GM18498 (cell line): Measurements from ENCODE around the gene C17orf107.
A peak's percentile ranks its signal among the peaks of the same experiment; 100 is the strongest.
"Not testable (repeated sequence)": the region's sequence is repeated elsewhere in the genome, so short reads cannot be mapped to it uniquely, and the experiment has no call there.

Source experiments
- ATAC-seq: cut with Tn5 transposase; IDR thresholded peaks from one replicate; pipeline ENCODE4 v1.9.1; 2021; ENCODE audit warnings: mild to moderate bottlenecking, moderate library complexity; ENCODE audit not compliant: unreplicated experiment

The C17orf107 gene

DNA sequence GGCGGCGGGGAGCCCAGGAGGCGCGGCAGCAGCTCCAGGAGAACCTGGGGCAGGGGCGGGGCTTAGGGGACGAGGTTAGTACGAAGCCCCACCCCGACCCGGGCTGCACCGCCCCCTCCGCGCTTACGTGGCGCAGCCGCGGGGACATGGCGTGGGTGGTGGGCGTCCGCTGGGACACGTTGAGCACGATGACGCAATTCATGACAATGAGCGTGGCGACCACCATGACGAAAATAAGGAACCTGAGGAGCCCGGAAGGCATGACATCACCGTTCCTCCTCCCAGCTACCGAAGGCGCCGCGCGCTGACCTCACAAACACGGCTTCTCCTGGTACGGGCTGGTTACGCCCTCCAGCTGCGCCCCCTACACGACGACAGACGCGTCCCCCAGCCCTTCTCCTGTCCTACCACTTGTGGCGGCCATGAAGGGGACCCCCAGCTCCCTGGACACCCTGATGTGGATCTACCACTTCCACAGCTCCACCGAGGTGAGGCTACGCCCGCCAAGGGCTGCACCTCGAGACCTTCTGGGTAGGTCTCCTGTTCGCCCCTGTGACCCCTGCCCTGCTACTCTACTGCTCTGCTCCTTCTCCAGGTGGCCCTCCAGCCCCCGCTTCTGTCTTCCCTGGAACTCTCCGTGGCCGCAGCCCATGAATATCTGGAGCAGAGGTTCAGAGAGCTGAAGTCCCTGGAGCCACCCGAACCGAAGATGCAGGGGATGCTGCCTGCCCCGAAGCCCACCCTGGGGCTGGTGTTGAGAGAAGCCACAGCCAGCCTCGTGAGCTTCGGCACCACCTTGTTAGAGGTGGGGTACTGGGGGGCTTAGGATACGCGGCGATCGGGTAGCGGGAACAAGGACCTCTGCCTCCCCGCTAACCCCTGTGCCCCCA is at the start of gene C17orf107:
C17orf107 (plus strand) TSS at position 196 of the 890 bp plus-strand sequence; CDS start at position 423, 227 bp downstream.
- ATAC-seq: peak; percentile 58

DNA sequence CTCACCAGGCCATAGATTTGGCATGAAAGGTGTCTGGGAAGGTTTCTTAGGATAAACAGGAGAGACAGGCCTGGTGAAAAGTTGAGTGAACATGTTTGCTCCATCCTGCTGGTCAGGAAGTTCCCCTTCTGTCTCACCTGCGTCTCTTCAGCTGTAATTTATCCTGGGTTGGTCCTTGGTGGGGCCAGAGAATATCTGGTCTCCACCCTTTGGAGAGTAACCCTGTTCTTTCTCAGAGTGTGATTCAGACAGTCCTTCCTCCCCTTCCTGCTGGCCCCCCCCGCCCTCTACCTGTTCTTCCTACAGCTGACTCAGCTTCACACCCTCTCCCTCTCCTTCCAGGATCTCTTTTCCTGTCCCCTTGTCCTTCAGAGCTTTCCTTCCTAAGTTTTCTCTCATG is 49.1 kb upstream of the C17orf107 start:
- no peak for ATAC-seq

DNA sequence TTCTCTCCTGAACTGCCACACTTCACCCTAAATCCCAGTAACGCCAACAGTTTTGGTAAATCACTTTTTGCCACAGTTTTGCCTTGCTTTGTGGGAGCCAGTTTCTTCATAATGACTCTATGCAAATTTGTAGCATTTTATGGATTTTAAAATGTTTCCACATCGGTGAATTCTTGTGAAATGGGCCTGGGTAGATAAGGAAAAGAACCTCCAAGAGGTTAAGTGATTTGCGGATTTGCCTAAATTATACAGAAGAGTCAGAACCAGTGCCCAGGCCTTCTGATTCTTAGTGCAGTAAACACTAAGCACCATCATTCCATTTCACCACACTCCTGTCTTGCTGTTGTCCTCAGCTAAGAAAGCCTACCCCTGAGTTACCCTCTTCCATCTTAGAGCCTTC is 48.3 kb upstream of the C17orf107 start:
- ATAC-seq: no peak

DNA sequence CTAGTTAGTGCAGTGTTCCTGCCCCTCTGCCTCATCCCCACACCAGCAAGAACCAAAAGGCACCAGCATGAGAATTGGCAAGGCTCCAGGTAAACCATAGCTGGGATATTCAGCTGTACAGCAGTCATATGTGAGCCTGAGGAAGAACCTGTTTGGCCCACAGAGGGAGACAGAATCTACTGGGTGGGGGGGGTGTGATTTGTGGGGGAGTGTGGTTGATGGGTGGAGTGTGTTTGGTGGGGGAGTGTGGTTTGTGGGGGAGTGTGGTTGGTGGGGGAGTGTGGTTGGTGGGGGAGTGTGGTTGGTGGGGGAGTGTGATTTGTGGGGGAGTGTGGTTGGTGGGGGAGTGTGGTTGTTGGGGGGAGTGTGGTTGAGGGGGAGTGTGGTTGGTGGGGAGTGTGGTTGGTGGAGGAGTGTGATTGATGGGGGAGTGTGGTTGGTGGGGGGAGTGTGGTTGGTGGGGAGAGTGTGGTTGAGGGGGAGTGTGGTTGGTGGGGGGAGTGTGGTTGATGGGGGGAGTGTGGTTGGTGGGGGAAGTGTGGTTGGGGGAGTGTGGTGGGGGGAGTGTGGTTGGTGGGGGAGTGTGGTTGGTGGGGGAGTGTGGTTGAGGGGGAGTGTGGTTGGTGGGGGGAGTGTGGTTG is 46.6 kb upstream of the C17orf107 start:
- no peak for ATAC-seq

DNA sequence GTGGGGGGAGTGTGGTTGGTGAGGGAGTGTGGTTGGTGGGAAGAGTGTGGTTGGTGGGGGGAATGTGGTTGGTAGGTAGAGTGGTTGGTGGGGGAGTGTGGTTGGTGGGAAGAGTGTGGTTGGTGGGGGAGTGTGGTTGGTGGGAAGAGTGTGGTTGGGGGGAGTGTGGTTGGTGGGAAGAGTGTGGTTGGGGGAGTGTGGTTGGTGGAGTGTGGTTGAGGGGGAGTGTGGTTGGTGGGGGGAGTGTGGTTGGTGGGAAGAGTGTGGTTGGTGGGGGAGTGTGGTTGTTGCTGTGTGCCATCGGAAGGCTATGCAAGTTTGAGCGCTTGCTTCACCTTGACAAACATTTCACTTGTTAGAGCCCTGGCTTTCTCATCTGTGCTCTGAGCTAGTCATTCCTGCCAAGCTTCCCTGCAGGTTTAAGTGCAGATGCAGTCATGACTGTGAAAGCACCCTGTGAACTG is 46.1 kb upstream of the C17orf107 start:
- ATAC-seq: no peak

DNA sequence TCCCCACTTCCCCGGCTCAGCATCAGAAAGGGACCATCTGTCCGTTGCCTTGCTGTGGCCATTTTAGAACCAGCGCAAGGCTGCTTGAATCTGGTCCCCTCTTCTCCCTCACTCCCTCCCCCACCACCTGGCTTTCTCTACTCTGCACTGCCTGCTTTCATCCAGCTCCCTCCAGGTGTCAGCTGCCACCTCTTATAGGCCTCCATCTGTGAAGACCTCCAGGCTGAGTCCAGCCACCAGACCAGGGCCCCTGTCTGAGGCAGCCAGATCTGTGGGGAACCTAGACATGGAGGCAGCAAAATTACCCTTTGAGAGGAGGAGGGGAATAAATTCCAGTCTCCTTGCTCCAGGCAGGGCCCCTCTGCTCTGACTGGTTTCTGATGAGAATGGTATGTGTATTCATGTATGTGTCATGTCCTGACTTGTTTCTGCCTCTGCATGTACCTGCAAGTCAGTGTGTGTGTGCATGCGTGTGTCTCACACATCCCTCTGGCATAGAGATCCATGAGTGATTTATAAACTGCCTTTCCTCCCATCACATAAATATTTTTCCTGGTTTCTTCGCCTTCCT is 45.1 kb upstream of the C17orf107 start:
- no peak for ATAC-seq

DNA sequence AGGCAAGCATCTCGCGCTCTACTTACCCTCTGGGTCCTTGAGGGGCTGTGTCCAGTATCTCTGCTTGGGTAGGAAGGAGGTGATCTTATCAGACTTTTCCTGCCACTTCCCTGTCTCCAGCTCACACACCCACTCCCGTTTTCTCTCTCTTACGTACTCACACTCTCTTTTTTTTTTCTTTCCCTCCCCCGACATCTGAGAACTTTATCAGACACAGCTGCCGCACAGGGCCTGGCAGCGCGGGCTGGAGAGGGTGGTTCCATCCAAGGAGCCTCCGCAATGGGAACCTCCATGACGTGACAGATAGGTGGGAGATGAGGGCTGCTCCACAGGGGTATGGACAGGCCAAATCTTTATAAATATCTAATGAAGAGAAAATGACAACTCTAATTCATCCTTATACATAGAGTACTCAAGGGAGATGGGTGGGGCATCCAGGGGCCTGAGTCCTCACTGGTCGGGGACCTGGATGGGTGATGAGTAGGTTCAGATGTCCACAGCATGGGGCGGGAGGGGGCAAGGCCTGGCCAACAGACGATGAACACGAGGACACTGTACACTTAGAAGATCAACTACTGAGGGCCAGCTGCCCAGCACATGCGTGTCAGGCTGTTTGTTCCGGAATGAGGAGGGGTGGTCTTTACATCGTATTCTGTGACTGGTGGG is 42.9 kb upstream of the C17orf107 start:
- ATAC-seq: no peak

DNA sequence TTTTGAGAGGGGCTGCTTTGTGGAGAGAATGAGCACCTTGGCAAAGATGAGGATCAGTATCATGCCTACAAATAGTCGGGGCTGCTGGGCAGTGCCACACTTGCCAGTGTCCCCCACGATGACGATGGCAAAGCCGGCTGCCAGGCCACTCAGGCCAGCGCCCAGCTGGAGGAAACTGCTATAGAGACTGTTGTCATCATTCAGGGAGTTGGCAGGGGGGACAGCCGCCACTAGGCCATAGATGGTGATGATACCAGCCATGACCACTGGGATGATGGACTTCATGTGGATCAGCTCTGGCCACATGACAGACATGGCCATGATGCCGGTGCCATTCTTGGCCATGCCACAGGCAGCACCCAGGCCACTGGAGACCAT is 42.4 kb upstream of the C17orf107 start:
- ATAC-seq: no peak

DNA sequence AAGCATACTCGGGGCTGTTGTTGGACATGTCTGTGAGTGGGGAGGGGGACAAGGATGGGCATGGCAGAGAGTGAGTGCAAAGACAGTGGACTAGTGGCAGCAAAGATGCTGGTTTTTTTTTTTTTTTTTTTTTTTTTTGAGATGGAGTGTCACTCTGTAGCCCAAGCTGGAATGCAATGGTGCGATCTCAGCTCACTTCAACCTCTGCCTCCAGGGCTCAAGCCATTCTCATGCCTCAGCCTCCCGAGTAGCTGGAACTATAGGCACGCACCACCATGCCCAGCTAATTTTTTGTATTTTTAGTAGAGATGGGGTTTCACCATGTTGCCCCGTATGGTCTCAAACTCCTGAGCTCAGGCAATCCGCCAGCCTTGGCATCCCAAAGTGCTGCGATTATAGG is 42.0 kb upstream of the C17orf107 start:
- not testable (repeated sequence) for ATAC-seq

DNA sequence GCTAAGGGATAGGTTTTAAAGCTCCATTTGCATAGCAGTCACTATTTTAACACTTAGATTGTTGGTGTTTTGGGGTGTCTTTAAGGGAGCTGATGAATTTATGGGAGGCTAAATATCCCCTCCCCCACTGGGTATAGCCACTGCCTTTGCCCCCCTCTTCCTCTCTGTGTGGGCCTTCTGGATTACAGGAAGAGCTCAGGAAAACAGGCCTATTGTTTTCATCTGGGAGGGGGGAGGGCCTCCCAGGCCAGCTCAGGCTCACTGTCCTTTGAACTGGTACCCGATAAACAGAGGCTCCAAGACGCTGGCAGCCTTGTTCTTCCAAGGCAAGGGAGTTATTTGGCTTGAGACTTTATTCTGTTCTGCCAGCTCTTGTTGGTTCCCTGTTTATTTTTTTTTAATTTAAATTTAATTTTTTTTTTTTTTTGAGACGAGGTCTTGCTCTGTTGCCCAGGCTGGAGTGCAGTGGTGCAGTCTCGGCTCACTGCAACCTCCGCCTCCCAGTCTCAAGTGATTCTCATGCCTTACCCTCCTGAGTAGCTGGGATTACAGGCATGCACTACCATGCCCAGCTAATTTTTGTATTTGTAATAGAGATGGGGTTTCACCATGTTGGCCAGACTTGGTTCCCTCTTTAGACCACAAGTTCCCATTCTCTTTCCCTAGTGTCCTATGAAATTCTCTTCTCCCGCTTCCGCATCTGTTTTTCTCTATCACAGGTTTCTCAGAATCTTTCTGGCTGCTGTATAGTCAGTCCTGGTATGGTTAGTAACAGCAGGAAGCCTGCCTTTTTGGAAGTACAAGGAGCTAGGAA is 41.1 kb upstream of the C17orf107 start:
- no peak for ATAC-seq

DNA sequence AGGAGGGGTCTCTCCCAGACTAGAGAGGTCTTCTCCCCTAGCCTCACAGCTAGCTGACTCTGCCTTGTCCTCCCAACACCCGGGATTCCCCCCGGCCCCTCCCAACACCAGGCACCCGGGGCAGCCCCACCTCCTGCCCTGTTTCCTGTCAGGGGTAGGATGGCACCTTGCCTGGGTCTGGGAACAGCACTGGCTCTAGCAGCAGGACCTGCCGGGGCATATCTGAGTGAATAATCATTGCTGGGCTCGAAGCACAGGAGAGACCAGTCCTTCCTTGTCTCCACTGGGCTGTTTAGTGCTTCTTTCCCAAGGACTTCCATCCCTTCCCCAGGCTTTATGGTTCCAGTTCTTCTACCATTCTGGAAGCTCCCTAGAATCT is 40.5 kb upstream of the C17orf107 start:
- ATAC-seq: no peak

DNA sequence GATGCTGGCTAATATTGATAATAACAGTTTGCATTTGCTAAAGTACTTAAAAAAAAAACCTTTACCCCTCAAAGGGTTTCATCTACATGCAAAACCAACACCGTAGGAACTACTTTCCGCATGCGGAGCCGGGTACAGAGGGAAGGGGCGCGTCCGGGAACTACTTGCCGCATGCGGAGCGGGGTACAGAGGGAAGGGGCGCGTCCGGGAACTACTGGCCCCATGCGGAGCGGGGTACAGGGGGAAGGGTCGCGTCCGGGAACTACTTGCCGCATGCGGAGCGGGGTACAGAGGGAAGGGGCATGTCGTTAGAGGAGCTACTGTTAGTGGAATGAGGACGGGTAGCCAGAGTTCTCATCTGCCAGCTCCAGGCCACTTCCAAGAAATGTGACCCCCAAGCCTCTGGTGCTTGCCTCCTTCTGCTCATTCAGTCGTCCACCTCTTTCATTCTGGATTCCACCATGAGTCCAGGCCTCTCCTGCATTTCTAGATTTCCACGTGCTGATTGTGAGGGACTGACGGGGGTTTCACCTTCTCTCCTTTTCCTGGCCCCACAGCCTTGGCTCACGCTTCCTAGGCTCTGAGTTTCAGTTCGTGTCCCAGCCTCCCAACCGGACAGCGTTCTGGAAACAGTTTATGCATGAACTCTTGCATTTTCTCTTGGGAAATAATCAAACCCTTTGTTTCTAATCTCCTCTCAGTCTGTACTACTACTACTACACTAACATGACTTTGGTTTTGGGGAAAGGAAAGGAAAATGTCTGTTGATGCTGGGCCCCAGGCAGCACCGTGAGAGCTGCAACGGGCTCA is 39.3 kb upstream of the C17orf107 start:
- ATAC-seq: no peak

DNA sequence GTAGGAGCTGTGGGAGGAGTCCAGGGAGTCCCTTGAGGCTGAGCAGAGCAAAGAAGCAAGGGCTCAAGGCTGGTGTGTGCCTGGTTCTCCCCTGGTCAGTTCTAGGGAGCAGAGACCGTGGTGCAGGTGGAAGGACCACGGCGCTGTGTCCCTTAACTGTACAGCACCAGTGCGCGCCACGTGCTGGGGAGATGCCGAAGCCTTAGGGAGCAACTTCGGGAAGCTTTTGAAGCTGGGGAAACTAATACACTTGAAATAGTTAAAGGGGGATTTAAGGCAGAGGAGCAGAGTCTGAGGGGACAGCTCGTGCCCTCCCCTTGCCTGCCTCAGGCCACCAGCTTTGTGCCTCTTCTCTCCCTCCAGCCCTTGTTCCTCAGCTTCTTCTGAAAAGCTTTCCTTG is 38.7 kb upstream of the C17orf107 start:
- ATAC-seq: no peak

DNA sequence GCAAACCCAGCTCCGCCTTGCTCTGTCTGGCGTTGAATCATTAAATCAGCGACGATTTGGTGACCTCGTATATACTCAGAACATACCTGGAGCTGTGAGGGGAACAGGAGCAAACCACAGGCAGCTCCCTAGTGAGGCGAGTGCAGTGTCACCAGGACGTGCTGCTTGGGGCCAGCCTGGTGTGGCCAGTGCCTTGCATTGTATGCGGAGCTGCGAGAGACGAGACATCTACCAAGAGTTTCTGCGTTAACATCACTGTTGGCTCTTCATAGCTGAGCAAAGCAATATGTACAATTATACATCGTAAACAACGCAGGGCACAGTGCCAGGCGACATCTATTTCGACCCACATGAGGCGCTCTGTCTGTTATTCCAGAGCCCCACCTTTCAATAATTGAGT is 38.3 kb upstream of the C17orf107 start:
- no peak for ATAC-seq

DNA sequence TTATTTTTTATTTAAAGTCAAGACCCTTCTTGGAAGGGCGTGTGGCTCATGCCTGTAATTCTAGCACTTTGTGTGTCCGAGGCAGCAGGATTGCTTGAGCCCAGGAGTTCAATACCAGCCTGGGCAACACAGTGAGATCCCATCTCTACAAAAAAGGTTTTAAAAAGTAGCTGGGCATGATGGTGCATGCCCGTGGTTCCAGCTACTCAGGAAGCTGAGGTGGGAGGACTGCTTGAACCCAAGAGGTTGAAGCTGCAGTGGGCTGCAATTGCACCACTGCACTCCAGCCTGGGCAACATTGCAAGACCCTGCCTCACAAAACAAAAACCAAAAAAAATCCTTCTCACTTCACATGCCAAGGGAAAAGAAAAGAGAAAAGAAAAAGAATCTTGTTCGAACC is 36.6 kb upstream of the C17orf107 start:
- no peak for ATAC-seq

DNA sequence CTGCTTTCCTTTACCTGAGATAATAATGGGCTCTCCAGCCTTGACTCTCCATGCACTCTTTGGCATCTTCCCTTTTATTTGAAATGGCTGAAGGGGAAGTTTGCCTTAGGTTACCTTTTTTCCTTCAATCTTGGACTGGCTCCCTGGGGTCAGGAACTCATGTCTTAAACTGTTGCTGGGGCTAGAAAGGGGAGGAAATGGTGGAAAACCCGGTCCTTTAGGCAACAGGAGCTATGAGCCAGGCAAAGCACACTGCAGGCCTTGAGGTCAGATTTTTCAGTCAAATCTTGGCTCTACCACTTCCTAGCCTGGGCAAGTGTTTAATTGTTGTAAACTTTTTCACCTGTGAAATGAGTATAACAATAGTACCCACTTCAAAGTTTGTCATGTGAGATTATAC is 36.0 kb upstream of the C17orf107 start:
- ATAC-seq: no peak

DNA sequence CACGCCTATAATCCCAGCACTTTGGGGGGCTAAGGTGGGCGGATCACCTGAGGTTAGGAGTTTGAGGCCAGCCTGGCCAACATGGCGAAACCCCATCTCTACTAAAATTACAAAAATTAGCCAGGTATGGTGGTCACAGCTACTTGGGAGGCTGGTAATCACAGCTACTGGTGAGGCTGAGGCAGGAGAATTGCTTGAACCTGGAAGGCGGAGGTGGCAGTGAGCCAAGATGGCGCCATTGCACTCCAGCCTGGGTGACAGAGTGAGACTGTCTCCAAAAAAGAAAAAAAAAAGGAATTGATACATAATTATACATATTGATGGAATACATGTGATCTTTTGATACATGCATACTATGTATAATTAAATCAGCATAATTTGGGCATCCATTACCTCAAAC is 31.8 kb upstream of the C17orf107 start:
- not testable (repeated sequence) for ATAC-seq

DNA sequence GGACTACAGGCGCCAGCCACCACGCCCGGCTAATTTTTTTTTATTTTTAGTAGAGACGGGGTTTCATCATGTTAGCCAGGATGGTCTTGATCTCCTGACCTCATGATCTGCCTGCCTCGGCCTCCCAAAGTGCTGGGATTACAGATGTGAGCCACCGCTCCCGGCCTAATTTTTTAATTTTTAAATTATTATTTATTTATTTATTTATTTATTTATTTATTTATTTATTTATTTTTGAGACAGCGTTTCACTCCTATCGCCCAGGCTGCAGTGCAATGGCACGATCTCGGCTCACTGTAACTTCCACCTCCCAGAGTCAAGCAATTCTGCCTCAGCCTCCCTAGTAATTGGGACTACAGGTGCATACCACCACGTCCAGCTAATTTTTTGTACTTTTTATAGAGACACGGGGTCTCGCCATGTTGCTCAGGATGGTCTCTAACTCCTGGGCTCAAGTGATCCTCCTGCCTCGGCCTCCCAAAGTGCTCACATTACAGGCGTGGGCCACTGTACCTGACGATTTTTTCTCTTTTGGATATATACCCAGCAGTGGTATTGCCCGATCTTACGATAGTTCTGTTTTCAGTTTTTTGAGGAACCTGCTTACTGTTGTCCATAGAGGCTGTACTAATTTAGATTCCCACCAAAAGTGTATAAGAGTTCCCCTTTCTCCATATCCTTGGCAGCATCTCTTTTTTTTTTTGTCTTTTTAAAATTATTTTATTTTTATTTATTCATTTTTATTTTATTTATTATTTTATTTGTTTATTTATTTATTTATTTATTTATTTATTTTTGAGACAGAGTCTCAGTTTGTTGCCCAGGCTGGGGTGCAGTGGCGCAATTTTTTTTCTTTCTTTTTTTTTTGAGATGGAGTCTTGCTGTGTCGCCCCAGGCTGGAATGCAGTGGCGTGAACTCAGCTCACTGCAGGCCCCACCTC is 30.0 kb upstream of the C17orf107 start:
- not testable (repeated sequence) for ATAC-seq

DNA sequence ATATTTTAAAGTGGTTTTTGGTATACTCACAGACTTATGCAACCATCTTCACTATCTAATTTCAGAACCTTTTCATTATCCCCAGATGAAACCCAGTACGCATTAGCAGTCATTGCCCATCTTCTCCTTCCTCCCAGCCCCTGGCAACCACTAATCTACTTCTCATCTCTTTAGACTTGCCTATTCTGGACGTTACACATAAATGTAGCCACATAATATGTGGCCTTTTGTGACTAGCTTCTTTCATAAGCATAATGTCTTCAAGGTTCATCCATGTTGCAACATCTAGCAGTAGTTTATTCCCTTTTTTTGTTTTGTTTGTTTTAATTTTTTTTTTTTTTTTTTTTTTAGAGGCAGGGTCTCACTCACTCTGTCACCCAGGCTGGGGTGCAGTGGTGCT is 28.5 kb upstream of the C17orf107 start:
- no peak for ATAC-seq
